H9 (cell line): ENCODE measurements around the gene PRR23E. TPM values are rescaled to one million over a fixed set of nuclear protein-coding genes. Genes with fewer than 3 reads are reported as not detected.

Source experiments
- DNase-seq: peaks from one replicate; pipeline ENCODE4 v3.0.0-alpha.2; 2017
- H2AFZ ChIP-seq: one replicate; pipeline ENCODE4 v1.6.1; 2013; ENCODE audit warnings: mild to moderate bottlenecking, low read length, control low read depth, moderate library complexity
- H2AK5ac ChIP-seq: 2 replicates; pipeline ENCODE4 v1.6.1; 2013; ENCODE audit warnings: low read length, control low read depth, mixed read lengths; ENCODE audit not compliant: insufficient read length
- H2BK120ac ChIP-seq: one replicate; pipeline ENCODE4 v1.6.1; 2013; ENCODE audit warnings: low read depth, mild to moderate bottlenecking, low read length, control low read depth, inconsistent platforms; ENCODE audit not compliant: poor library complexity, severe bottlenecking
- H2BK12ac ChIP-seq: 2 replicates; pipeline ENCODE4 v1.6.1; 2013; ENCODE audit warnings: low read length, control low read depth, mixed read lengths, low read depth; ENCODE audit not compliant: insufficient read length
- H2BK15ac ChIP-seq: 2 replicates; pipeline ENCODE4 v1.6.1; 2013; ENCODE audit warnings: low read depth, low read length, control low read depth
- H2BK20ac ChIP-seq: one replicate; pipeline ENCODE4 v1.6.1; 2013; ENCODE audit warnings: low read depth, mild to moderate bottlenecking, low read length, control low read depth, inconsistent platforms; ENCODE audit not compliant: poor library complexity, severe bottlenecking
- H2BK5ac ChIP-seq: 2 replicates; pipeline ENCODE4 v1.6.1; 2013; ENCODE audit warnings: low read length, control low read depth, mixed read lengths; ENCODE audit not compliant: insufficient read length
- H3K14ac ChIP-seq: 2 replicates; pipeline ENCODE4 v1.6.1; 2013; ENCODE audit warnings: low read length, control low read depth; ENCODE audit not compliant: insufficient read depth
- H3K18ac ChIP-seq: 2 replicates; pipeline ENCODE4 v1.6.1; 2013; ENCODE audit warnings: low read depth, mild to moderate bottlenecking, mixed read lengths, low read length, control low read depth; ENCODE audit not compliant: insufficient read length
- H3K23ac ChIP-seq: 2 replicates; pipeline ENCODE4 v1.6.1; 2013; ENCODE audit warnings: low read length, control low read depth, mixed read lengths, low read depth; ENCODE audit not compliant: insufficient read length
- H3K23me2 ChIP-seq: 2 replicates; pipeline ENCODE4 v1.6.1; 2013; ENCODE audit warnings: low read depth, mild to moderate bottlenecking, mixed read lengths, low read length, control low read depth; ENCODE audit not compliant: insufficient read length, poor library complexity, severe bottlenecking
- H3K27ac ChIP-seq: 2 replicates; pipeline ENCODE4 v1.5.1; 2013; ENCODE audit warnings: low read length, control low read depth, mixed read lengths, low read depth; ENCODE audit not compliant: insufficient read length
- H3K27me3 ChIP-seq: 2 replicates; pipeline ENCODE4 v1.6.1; 2013; ENCODE audit warnings: low read length, control low read depth, inconsistent platforms; ENCODE audit not compliant: insufficient read depth
- H3K4ac ChIP-seq: 2 replicates; pipeline ENCODE4 v1.6.1; 2013; ENCODE audit warnings: low read depth, mild to moderate bottlenecking, control low read depth, inconsistent platforms, low read length, moderate library complexity
- H3K4me1 ChIP-seq: 2 replicates; pipeline ENCODE4 v1.6.1; 2013; ENCODE audit warnings: low read length, control low read depth, inconsistent platforms; ENCODE audit not compliant: insufficient read depth
- H3K4me2 ChIP-seq: 2 replicates; pipeline ENCODE4 v1.6.1; 2013; ENCODE audit warnings: low read length, control low read depth, mixed read lengths; ENCODE audit not compliant: insufficient read length, insufficient read depth
- H3K56ac ChIP-seq: 2 replicates; pipeline ENCODE4 v1.6.1; 2013; ENCODE audit warnings: low read depth, mild to moderate bottlenecking, mixed read lengths, low read length, control low read depth; ENCODE audit not compliant: insufficient read length
- H3K79me1 ChIP-seq: 2 replicates; pipeline ENCODE4 v1.6.1; 2013; ENCODE audit warnings: low read depth, mild to moderate bottlenecking, moderate library complexity, low read length, control low read depth, inconsistent platforms; ENCODE audit not compliant: insufficient read depth, poor library complexity, severe bottlenecking
- H3K79me2 ChIP-seq: 2 replicates; pipeline ENCODE4 v1.6.1; 2013; ENCODE audit warnings: low read length, control low read depth, inconsistent platforms; ENCODE audit not compliant: insufficient read depth
- H3K9ac ChIP-seq: 2 replicates; pipeline ENCODE4 v1.6.1; 2013; ENCODE audit warnings: low read length, control low read depth, mixed read lengths; ENCODE audit not compliant: insufficient read length; ENCODE audit errors: extremely low read depth
- H3K9me3 ChIP-seq: one replicate; pipeline ENCODE4 v1.6.1; 2013; ENCODE audit warnings: low read depth, low read length, inconsistent platforms; ENCODE audit not compliant: control insufficient read depth
- H3T11ph ChIP-seq: one replicate; pipeline ENCODE4 v1.6.1; 2013; ENCODE audit warnings: mild to moderate bottlenecking, low read length, control low read depth, inconsistent platforms
- H4K20me1 ChIP-seq: one replicate; pipeline ENCODE4 v1.6.1; 2013; ENCODE audit not compliant: control insufficient read depth, insufficient read length, insufficient read depth
- H4K5ac ChIP-seq: 2 replicates; pipeline ENCODE4 v1.6.1; 2013; ENCODE audit warnings: low read depth, mild to moderate bottlenecking, mixed read lengths, low read length, control low read depth; ENCODE audit not compliant: insufficient read length
- H4K8ac ChIP-seq: replicated peaks from 2 replicates; pipeline ENCODE4 v1.6.1; 2013; ENCODE audit warnings: low read length, control low read depth, mixed read lengths, low read depth; ENCODE audit not compliant: insufficient read length
- H4K91ac ChIP-seq: 2 replicates; pipeline ENCODE4 v1.6.1; 2013; ENCODE audit warnings: low read depth, mild to moderate bottlenecking, moderate library complexity, mixed read lengths, low read length, control low read depth; ENCODE audit not compliant: insufficient read length
- H3K27ac Mint-ChIP-seq, 3 experiments: 2 replicates in 2 of 3; 3 replicates in 1 of 3; pipeline ENCODE4 v1.8.0; 2020 to 2021; ENCODE audit warnings: mixed read lengths in 3 of 3, mild to moderate bottlenecking in 1 of 3, moderate library complexity in 1 of 3
- H3K27me3 Mint-ChIP-seq: 2 replicates; pipeline ENCODE4 v1.8.0; 2021; ENCODE audit warnings: low read depth, mild to moderate bottlenecking, moderate library complexity, mixed read lengths
- H3K36me3 Mint-ChIP-seq, 3 experiments: 2 replicates in 2 of 3; 3 replicates in 1 of 3; pipeline ENCODE4 v1.8.0; 2020 to 2021; ENCODE audit warnings: low read depth in 3 of 3, mixed read lengths in 3 of 3; ENCODE audit not compliant: insufficient read depth in 1 of 3
- H3K4me1 Mint-ChIP-seq, 2 experiments: 2 replicates each; pipeline ENCODE4 v1.8.0; 2020; ENCODE audit warnings: mixed read lengths in 2 of 2
- H3K4me3 Mint-ChIP-seq, 2 experiments: 2 replicates in 1 of 2; 3 replicates in 1 of 2; pipeline ENCODE4 v1.8.0; 2020 to 2021; ENCODE audit warnings: mild to moderate bottlenecking in 2 of 2, mixed read lengths in 2 of 2, moderate library complexity in 1 of 2
- H3K9me3 Mint-ChIP-seq, 2 experiments: 2 replicates in 1 of 2; 3 replicates in 1 of 2; pipeline ENCODE4 v1.8.0; 2020; ENCODE audit warnings: mild to moderate bottlenecking in 2 of 2, mixed read lengths in 2 of 2, moderate library complexity in 1 of 2
- WGBS: extraction: QIAGEN DNeasy Blood & Tissue Kit; methylation state at CpG from one replicate; pipeline ENCODE4 v1.1.7; 2013; ENCODE audit warnings: missing lambda C conversion rate, low lambda C conversion rate, mixed read lengths; ENCODE audit not compliant: insufficient read length; ENCODE audit errors: extremely low coverage; 5-methylcytosine and 5-hydroxymethylcytosine counted together
- total RNA-seq: library from RNA; stranded (reverse); gene quantifications from 2 replicates; pipeline ENCODE4 v1.2.1, GENCODE V29; 2021
- TF ChIP-seq, protein P1 (sequence below): fragments of 200-600 bp; sonication (generic); conservative IDR thresholded peaks from 3 replicates; pipeline ENCODE4 v1.8.0; 2021; ENCODE audit warnings: antibody characterized with exemption, mild to moderate bottlenecking

Gene PRR23E
- total RNA-seq, 1 experiment from 2014 or later, result not detected

DNA sequence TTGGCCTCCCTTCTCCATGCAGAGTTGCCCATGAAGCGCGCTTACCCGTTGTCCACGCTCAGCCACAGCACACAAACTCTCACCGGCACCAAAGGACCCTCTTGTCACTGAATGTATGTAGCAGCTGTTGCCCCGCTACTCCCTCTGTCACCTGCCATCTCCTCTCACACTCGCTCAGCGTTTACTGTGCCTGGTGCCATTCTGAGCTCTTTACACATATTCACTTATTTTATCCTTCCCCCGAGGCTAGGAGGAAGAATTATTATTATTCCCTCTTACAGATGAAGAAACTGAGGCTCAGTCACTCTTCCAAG, 41.7 kb upstream of the PRR23E start:
- Histone ChIP-seq H3K4me2 (no peak overlapping the region), H3K18ac (no peak overlapping the region), H2AK5ac (no peak overlapping the region), H3K4me1 (no peaks in the 10 kb centered on the region), H3K4ac (no peak overlapping the region), H3K79me2 (no peaks in the 10 kb centered on the region), H4K91ac (no peak overlapping the region), H3K27ac (no peak overlapping the region), H4K5ac (no peak overlapping the region), H3K9ac (no peak overlapping the region), H3K23ac (no peak overlapping the region), H4K20me1 (no peaks in the 10 kb centered on the region), H3K56ac (no peak overlapping the region), H2BK5ac (no peak overlapping the region), H2BK12ac (no peak overlapping the region), H4K8ac (no peak overlapping the region), H3K23me2 (no peaks in the 10 kb centered on the region), H3K27me3 (no peaks in the 10 kb centered on the region), H2BK120ac (no peak overlapping the region), H2BK15ac (no peak overlapping the region), H2AFZ (no peak overlapping the region), H3K9me3 (no peaks in the 10 kb centered on the region), H3T11ph (no peak overlapping the region), H2BK20ac (no peak overlapping the region), H3K79me1 (no peaks in the 10 kb centered on the region), H3K14ac (no peak overlapping the region)
- Mint-ChIP-seq H3K4me1 (no peaks in the 10 kb centered on the region), H3K4me3 (no peak overlapping the region), H3K27ac (no peak overlapping the region), H3K36me3 (no peaks in the 10 kb centered on the region), H3K9me3 (no peaks in the 10 kb centered on the region), H3K27me3 (peaks cover 2% of the 10 kb centered on the region; the same call in 1 of the 2 replicates)
- no CpG with 5 or more reads among the region's 9 CpGs for WGBS
- DNase-seq, result no peak
- TF ChIP-seq, protein P1, sequence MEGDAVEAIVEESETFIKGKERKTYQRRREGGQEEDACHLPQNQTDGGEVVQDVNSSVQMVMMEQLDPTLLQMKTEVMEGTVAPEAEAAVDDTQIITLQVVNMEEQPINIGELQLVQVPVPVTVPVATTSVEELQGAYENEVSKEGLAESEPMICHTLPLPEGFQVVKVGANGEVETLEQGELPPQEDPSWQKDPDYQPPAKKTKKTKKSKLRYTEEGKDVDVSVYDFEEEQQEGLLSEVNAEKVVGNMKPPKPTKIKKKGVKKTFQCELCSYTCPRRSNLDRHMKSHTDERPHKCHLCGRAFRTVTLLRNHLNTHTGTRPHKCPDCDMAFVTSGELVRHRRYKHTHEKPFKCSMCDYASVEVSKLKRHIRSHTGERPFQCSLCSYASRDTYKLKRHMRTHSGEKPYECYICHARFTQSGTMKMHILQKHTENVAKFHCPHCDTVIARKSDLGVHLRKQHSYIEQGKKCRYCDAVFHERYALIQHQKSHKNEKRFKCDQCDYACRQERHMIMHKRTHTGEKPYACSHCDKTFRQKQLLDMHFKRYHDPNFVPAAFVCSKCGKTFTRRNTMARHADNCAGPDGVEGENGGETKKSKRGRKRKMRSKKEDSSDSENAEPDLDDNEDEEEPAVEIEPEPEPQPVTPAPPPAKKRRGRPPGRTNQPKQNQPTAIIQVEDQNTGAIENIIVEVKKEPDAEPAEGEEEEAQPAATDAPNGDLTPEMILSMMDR, result no peak
